T-helper 2 cell (primary cell): ENCODE measurements around the gene TFAP2E.
A peak's percentile ranks its signal among the peaks of the same experiment; 100 is the strongest.
"Not testable (repeated sequence)": the region's sequence is repeated elsewhere in the genome, so short reads cannot be mapped to it uniquely, and the experiment has no call there.

Experiments used
- DNase-seq, 5 experiments: peaks; one replicate each; pipeline versions ENCODE4 v3.0.0 to v3.0.0-alpha.2; 2012 to 2022

TFAP2E gene

DNA sequence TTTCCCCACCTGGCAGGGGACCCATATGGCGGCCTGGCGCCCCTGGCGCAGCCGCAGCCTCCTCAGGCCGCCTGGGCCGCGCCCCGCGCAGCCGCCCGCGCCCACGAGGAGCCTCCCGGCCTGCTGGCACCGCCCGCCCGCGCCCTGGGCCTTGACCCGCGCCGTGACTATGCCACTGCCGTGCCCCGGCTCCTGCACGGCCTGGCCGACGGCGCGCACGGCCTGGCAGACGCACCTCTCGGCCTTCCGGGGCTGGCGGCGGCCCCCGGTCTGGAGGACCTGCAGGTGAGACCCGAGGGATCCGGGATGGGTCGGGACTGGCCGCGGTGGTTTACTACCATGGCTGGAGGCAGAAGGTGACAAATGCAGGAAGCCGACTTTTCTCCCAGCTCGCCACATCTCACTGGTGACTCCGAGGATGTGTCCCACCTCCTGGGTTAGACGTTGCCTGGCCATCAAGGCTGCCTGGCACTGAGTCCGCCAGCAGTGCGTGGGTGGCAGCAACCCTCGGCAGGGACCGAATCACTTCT lies 1.1 kb downstream of the TFAP2E start:
- no peak for DNase-seq

DNA sequence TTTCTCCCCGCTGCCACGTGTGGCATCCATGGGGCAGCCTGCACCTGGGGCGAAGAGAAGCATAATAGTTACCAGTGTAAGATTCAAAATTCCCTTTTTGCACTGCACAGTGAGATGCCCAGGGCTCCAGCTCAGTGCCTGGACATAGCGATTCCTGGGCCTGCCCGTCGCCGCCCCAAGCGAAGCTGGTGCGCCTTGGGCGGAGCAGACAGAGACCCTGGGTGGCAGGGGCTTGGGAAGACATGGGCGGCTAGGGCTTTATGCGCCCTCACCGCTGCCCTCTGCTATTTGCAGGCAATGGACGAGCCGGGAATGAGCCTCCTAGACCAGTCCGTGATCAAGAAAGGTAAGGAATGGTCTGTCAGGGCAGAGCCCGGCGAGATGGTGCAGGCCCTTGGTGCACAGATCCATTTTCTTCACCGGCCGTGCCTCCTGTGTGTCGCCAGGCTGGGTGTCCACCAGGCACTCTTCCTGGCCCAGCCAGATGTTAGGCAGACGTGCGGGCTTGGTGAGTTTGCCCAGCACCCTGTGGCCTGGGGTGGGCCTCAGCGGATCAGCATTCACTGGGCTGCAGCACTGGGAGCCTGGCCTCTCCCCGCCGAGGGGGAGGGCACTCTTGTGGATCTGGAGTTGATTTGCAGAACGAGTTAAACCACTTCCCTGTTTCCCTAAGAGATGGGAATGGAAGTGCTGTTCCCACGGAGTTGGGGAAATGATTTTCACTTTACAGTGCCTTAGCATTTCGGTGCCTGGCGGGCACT lies 1.7 kb downstream of the TFAP2E start:
- no peak for DNase-seq

DNA sequence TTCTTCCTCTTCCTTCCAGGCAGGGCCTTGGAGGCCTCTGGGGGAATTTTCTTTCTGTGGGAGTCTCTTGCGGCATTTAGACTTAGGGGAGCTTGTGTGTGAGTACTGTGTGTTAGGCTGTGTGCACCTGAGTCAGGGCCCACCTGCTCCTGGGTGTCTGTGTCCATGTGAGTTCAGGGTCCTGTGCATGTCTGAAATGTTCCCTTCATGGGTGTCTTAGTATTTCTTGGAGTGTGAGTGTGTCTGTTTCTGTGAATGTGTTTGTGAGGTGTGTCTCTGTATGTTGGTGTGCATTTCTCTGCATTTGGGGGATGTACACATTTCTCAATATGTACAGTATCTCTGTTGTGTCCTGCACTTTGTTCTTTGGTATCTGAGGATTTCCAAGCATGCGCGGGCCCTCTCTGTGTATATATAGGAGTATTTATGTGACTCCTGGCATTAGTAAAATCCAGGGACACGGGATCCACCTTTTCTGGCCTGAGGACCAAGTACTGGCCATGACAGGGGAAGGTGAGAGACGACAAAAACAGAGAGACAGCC lies 2.4 kb downstream of the TFAP2E start:
- no peak for DNase-seq

DNA sequence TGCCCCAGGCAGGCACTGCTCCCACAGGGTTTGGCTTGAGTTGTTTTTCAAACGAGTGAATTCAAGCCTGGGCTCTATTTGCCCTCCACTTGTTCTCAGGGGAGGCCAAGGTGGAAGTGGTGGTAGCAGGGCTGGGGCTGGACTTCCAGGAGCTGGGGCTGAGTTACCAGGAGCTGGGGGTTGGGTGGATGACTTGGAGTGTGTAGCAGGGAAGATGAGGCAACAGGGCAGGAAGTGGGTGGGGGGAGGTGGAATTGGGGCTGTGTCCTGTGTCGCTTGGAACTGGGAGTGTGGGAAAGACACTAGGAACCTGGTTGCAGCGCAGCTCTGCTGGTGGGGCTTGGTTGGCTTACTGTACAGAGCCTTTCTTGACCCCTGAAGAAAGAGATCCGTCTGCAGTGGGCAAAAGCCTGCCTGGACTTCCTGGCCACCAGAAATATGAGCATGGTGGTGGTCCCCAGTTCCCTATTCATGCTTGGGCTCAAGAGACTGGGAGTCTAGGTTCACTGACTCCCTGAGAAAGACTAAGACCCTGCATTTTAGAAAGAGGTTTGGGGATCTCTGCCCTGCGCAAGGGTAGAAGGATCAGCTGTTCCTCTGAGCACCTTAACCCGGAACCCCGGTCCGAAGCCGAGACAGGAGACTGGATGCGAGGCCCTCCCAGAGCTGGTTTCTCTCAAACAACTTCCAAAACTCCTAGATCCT lies 3.1 kb downstream of the TFAP2E start:
- DNase-seq = no peak

DNA sequence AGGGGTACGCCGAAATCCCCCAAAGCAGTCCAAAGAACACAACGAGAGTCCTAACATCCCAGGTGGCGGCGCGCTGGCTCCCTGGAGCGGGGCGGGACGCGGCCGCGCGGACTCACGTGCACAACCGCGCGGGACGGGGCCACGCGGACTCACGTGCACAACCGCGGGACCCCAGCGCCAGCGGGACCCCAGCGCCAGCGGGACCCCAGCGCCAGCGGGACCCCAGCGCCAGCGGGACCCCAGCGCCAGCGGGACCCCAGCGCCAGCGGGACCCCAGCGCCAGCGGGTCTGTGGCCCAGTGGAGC lies 3.6 kb downstream of the TFAP2E start:
- DNase-seq = not testable (repeated sequence)

DNA sequence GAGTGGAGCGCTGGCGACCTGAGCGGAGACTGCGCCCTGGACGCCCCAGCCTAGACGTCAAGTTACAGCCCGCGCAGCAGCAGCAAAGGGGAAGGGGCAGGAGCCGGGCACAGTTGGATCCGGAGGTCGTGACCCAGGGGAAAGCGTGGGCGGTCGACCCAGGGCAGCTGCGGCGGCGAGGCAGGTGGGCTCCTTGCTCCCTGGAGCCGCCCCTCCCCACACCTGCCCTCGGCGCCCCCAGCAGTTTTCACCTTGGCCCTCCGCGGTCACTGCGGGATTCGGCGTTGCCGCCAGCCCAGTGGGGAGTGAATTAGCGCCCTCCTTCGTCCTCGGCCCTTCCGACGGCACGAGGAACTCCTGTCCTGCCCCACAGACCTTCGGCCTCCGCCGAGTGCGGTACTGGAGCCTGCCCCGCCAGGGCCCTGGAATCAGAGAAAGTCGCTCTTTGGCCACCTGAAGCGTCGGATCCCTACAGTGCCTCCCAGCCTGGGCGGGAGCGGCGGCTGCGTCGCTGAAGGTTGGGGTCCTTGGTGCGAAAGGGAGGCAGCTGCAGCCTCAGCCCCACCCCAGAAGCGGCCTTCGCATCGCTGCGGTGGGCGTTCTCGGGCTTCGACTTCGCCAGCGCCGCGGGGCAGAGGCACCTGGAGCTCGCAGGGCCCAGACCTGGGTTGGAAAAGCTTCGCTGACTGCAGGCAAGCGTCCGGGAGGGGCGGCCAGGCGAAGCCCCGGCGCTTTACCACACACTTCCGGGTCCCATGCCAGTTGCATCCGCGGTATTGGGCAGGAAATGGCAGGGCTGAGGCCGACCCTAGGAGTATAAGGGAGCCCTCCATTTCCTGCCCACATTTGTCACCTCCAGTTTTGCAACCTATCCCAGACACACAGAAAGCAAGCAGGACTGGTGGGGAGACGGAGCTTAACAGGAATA lies 4.2 kb downstream of the TFAP2E start:
- DNase-seq = peak in 3 of 5 experiments; percentile 45 to 91 (median 81)

DNA sequence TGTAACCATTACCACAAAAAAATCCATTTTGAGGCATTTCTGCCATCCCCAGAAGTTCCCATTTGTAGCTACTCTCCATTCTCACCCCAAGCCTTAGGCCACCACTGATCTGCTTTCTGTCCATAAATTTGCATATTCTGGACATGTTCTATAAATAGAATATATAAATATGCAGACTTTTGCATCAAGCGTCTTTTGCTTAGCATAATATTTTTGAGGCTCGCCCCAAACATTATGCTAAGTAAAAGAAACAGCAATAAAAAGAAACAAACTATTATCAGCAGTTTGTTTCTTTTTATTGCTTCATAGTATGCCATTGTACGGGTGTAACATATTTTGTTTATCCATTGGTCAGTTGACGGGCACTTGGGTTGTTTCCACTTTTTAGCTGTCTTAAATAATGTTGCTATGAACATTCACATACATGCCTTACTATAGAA lies 7.9 kb downstream of the TFAP2E start:
- no peak for DNase-seq

DNA sequence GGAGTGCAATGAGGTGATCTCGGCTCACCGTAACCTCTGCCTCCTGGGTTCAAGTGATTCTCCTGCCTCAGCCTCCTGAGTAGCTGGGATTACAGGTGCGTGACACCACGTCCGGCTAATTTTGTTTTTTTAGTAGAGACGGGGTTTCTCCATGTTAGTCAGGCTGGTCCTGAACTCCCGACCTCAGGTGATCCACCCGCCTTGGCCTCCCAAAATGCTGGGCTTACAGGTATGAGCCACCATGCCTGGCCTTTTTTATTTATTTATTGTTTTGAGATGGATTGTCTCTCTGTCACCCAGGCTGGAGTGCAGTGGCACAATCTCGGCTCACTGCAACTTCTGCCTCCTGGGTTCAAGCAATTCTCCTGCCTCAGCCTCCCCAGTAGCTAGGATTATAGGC lies 8.5 kb downstream of the TFAP2E start:
- not testable (repeated sequence) for DNase-seq

DNA sequence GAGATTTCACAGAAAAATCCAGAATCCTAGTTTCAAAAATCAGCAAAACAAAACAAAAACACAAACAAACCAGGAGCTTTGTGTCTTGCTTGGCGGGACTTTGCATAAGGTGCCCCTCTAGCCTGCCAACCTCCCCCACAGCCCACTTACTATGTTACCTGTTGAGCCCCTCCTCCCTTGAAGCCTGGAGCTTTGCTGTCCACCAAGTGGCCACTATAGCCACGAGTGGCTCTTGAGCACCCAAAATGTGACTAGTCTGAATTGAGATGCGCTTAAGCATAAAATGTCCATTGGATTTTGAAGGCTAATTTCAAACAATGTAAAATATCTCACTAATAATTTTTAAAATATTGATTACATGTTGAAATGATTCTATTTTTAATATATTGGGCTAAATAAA lies 12.2 kb downstream of the TFAP2E start:
- no peak for DNase-seq

DNA sequence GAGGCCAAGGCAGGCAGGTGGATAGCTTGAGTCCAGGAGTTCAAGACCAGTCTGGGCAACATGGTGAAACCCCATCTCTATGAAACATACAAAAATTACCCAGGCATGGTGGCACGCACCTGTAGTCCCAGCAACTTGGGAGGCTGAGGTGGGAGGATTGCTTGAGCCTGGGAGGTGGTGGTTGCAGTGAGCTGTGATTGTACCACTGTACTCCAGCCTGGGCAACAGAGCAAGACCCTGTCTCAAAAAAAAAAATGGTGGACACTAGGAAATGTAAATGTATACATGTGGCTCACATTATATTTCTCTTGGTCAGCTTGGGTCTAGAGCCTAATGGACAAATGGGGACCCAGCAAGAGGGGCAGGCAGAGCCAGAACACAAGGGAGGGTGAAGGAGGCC lies 12.7 kb downstream of the TFAP2E start:
- DNase-seq = not testable (repeated sequence)

DNA sequence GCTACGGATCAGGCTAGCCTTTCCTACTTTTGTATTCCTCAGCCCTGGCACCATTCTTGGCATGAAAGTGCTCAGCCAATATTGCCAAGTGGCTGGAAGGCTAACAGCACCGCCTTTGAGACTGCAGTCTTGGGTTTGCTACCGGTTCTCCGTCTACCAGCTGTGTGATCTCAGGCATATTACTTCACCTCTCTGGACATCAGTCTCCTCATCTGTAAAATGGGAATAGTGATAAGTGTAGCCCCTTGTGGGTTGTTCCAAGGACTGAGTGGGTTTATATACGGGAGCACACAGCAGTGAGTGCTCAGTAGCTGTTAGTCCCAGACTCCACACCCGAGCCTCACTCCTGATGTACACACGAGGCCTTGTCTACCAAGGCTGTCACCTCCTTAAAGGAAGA lies 13.7 kb downstream of the TFAP2E start:
- DNase-seq = no peak

DNA sequence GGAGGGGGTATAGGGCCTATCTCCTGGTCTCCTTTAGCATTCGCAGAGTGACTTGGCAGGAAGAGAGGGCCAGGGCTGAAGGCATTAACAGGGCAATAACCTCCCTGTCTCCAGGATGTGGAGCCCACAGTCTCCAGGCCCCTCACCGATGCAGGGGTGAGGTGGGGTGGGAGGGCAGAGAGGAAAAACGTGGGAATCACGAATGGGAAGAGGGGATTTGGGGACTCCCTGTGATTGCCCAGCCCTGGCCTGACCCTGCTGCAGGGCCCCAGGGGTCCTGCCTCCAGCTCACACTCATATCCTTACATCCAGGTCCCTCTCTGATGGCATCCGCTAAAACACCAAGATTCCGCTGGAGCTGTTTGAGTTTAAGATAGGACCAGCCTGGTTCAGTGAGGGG lies 14.6 kb downstream of the TFAP2E start:
- no peak for DNase-seq

DNA sequence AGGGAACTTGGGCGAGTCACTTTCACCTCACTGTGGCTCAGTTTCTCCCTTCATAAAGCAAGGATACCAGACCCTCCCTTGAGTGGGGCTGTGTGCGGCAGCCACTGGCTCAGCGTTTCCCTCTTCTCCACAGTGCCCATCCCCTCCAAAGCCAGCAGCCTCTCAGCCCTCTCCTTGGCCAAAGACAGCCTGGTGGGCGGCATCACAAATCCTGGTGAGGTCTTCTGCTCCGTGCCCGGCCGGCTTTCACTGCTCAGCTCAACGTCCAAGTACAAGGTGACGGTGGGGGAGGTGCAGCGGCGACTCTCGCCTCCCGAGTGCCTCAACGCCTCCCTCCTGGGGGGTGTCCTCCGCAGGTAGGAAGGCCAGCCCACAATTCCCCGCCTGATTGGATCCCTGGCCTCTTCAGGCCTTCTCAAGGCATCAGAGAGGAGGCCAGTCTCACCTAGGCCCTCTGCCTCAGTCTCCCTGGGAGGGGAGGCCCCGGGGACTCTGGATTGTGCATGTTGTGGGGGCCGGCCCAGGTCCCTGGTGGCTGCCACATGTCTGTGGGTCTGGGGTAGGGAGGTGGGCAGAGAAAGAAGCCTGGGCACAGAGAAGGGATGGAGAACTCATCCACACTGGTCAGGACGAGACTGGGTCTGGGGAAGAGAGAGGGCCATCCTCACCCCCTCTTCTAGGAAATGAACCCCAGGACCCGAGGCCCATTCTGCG lies 15.2 kb downstream of the TFAP2E start:
- no peak for DNase-seq

DNA sequence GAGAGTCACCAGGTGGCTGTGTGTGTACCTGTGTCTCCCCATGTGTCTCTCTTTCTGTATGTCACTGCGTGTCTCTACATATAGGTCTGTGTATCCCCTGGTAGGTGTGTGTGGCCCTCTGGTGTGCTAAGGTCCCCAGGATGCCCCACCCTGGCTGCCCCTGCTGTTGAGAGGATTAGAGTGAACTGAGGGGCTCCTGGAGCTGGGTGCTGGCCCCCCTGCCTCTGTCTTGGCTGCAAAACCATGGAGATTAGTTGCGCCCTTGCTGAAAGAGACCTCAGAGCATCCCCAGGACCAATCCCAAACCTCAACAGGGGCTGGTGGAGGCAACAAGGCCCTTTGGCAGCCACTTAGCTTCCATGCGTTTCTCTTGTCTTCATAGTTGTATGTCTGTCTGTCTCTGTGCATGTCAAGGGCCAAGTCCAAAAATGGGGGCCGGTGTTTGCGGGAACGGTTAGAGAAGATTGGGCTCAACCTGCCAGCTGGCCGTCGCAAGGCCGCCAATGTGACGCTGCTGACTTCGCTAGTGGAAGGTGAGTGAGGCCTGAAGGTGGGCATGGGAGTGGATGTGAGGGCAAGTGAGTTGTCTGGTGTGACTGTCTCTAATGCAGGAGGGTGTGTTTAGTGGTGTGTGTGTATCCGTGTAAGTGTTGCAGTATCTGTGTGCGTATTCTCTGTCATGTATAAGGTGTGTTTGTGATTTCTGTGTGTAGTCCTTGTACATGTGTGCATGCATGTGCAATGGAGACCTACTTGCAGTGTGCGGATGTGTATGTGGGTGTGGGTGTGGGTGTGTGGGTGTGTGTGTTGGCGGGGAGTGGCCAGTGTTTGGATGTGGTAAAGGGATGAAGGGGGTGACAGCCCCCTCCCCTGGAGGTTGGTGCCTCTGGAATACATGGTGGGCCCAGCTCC lies 16.7 kb downstream of the TFAP2E start:
- DNase-seq = no peak

DNA sequence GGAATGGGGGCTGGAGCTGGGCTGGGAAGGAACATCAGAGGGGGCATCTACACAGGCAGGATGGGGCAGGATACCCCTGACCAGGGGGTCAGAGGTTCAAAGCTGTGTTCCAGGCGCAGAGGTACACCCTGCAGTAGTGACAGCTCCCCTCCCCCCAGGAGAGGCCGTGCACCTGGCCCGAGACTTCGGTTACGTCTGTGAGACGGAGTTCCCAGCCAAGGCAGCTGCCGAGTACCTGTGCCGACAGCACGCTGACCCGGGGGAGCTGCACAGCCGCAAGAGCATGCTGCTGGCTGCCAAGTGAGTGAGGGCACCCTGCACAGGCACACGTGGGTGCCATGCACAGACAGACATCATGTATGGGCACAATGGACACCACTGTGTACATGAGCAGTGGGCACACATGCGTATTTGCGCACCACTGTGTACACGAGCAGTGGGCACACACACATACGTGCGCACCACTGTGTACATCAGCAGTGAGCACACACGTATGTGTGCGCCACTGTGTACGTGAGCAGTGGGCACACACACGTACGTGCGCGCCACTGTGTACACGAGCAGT lies 17.4 kb downstream of the TFAP2E start:
- DNase-seq = no peak

DNA sequence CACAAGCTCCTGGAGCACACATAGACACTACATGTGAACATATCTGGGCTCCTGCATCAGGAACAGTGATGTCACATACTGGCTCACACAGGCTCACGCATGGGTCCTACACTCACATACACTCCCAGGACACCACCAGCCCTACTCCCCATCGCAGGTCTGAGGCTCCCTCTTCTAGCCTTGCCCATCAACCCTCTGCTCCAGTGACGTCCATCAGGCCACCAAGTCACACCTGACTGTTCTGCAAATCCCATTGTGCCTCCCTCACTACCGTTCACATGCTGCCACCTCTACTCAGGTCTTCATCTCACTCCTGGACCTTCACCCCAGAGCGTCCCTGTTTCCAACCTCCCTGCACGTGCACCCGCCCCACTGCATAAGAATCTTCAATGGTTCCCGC lies 18.1 kb downstream of the TFAP2E start:
- no peak for DNase-seq

DNA sequence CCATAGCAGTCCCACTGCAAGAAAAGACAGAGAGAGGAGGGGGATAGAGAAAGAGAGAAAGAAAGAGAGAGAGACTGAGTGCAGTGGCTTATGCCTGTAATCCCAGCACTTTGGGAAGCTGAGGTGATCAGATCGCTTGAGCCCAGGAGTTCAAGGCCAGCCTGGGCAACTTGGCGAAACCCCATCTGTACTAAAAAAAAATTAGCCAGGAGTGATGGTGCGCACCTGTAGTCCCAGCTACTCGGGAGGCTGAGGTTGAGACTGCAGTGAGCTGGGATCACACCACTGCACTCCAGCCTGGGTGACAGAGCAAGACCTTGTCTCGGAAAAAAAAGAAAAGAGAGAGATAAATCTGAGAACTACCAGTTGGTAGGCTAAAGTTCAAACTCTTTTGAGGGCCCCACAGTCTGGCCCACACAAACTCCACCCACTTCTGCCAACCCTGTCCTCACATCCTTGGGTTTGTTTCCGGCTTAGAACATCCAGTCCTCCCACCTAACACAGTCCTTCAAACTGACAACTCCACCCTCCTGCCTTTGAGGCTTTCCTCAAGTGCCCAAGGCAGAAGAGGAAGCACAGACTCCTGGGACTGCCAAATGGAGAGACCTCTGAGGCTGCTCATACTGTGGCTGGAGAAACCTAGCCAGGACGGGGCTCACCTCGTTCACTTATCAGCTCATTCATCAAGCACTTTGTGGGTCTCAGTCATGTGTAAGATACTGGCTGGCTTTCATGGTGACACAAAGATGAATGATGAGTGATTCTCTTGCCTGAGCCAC lies 20.1 kb downstream of the TFAP2E start:
- DNase-seq = peak in 1 of 5 experiments; percentile 71

DNA sequence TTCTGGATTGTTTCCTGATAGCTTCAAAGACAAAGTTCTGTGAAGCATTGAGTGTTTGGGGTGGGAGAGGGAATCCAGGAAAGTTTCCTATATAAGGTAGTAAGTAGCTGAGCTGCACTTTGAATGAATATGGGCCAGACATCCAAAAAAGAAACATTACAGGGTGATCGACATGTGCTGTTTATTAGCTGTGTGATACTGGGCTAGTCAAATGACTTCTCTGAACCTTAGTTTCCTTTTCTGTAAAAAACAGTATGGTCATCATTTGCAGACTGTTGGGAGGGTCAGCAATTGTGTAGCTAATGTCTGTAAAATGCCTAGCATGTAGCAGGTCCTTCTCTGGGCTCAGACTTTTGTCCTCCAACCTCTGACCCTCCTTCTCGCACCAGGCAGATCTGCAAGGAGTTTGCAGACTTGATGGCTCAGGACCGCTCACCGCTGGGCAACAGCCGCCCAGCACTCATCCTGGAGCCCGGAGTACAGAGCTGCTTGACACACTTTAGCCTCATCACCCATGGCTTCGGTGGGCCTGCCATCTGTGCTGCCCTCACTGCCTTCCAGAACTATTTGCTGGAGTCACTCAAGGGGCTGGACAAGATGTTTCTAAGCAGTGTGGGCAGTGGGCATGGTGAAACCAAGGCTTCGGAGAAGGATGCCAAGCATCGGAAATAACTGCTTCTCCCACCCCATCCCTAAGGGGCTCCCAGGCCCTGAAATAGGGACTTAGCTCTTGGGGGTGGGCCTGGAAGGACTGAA lies 21.1 kb downstream of the TFAP2E start:
- DNase-seq = no peak

DNA sequence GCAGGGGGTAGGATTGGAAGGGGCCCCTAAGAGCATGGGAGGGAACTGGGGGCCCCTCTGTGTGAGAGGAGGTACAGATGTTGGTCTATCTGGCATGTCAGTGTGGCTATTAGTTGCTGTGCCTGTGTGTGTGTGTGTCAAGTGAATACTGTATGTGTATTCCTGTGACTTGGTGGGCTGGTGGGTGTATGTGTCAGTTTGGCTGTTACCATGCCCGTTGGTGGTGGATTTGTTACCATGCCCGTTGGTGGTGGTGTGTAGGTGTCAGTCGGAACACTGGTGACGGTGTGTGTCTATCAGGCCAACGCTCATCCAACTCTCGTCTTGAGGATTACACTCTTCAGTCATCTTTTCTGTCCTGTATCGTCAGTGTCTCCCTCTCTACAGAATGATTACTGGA lies 22.6 kb downstream of the TFAP2E start:
- DNase-seq = no peak
